Effector memory CD4-positive, alpha-beta T cell (primary cell): ENCODE data around the gene IFI44L.

Experiments used
- DNase-seq, 3 donors: peaks; one replicate each; pipeline ENCODE4 v3.0.0-alpha.2; 2020
- H3K27ac ChIP-seq: 2 replicates; pipeline ENCODE4 v1.7.0; 2013; ENCODE audit warnings: mild to moderate bottlenecking, low read length, moderate library complexity; ENCODE audit not compliant: insufficient read depth, poor library complexity, severe bottlenecking
- H3K27me3 ChIP-seq: replicated peaks from 2 replicates; pipeline ENCODE4 v1.7.0; 2013; ENCODE audit warnings: mild to moderate bottlenecking, low read length; ENCODE audit not compliant: insufficient read depth, control insufficient read depth, poor library complexity, severe bottlenecking
- H3K36me3 ChIP-seq: 2 replicates; pipeline ENCODE4 v1.7.0; 2013; ENCODE audit warnings: mild to moderate bottlenecking, low read length, moderate library complexity; ENCODE audit not compliant: control insufficient read depth, insufficient read depth
- H3K4me1 ChIP-seq: 2 replicates; pipeline ENCODE4 v1.7.0; 2013; ENCODE audit warnings: low read length, mild to moderate bottlenecking; ENCODE audit not compliant: control insufficient read depth, insufficient read depth, poor library complexity, severe bottlenecking
- H3K4me3 ChIP-seq: 2 replicates; pipeline ENCODE4 v1.7.0; 2013; ENCODE audit warnings: low read length, low read depth, mild to moderate bottlenecking; ENCODE audit not compliant: insufficient read depth, poor library complexity, severe bottlenecking
- H3K9me3 ChIP-seq: 2 replicates; pipeline ENCODE4 v1.7.0; 2013; ENCODE audit warnings: mild to moderate bottlenecking, low read length, moderate library complexity; ENCODE audit not compliant: control insufficient read depth

IFI44L gene

DNA sequence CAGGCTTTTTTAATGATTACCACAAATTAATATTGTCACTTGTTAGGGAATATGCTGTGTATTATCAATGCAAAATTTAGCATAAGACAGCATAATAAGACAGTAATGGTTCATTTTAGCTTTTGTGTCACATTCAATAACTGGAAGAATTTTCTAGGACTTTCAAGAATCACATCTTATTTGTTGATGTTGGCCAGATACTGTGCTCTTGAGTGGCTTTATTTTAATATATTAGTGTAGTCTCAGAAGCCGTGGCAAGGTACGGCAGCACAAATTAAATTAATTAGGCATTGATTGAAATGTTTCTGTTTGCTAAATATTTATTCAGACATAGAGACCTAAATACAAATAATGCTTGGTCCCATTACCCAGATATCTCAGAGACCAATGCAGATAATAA, 10.4 kb downstream of the IFI44L start:
- Histone ChIP-seq H3K27me3 (no peaks in the 10 kb centered on the region), H3K36me3 (no peaks in the 10 kb centered on the region), H3K4me1 (no peaks in the 10 kb centered on the region), H3K4me3 (no peak overlapping the region), H3K9me3 (no peaks in the 10 kb centered on the region), H3K27ac (no peak overlapping the region)
- DNase-seq = no peak

DNA sequence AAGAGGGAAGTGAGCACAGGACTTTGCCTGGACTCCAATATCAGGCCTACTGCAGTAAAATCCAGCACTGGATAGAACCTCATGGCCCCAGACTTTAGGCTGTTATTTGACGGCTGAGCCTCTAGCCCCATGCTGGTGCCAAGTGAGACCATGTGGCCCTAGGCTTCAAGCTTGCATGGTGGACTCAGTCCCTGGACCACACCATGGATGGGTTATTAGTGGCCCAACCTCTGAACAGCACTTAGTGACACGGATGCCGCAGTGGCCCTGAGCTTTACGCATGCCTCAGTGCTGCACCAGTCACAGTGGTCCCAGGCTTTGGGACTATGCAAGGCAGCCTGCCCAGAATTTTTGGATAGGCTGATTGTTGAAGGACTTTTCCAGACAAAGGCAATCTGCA, 13.0 kb downstream of the IFI44L start:
- Histone ChIP-seq H3K9me3 (no peaks in the 10 kb centered on the region), H3K27ac (no peak overlapping the region), H3K27me3 (no peaks in the 10 kb centered on the region), H3K36me3 (no peaks in the 10 kb centered on the region), H3K4me1 (no peaks in the 10 kb centered on the region), H3K4me3 (no peak overlapping the region)
- DNase-seq = no peak

GRCh38 chr1:78640462-78640861, 20.2 kb downstream of the IFI44L start:
- Histone ChIP-seq H3K36me3 (peaks cover 5% of the 10 kb centered on the region), H3K4me3 (no peak overlapping the region), H3K4me1 (peaks cover 7% of the 10 kb centered on the region), H3K9me3 (no peaks in the 10 kb centered on the region), H3K27ac (no peak overlapping the region), H3K27me3 (no peaks in the 10 kb centered on the region)
- DNase-seq = no peak

DNA sequence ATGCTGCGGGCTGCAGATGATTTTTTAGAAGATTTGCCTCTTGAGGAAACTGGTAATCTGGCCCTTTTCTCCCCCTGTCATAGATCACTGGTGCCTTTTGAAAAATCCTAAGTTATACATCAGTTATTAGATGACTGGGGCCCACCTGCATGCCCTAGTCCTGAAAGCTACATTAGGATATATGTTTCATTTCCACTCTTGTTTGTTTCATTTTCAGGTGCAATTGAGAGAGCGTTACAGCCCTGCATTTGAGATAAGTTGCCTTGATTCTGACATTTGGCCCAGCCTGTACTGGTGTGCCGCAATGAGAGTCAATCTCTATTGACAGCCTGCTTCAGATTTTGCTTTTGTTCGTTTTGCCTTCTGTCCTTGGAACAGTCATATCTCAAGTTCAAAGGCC, 21.3 kb downstream of the IFI44L start:
- H3K9me3 ChIP-seq = no peaks in the 10 kb centered on the region
- H3K4me3 ChIP-seq = no peak overlapping the region
- no peaks in the 10 kb centered on the region for H3K27me3 ChIP-seq
- no peak overlapping the region for H3K27ac ChIP-seq
- DNase-seq = no peak
- H3K4me1 ChIP-seq = peaks cover 14% of the 10 kb centered on the region
- peaks cover 5% of the 10 kb centered on the region for H3K36me3 ChIP-seq

- Histone ChIP-seq H3K4me1 (peaks cover 22% of the 10 kb centered on the region), H3K27ac (no peak overlapping the region), H3K27me3 (no peaks in the 10 kb centered on the region), H3K4me3 (no peak overlapping the region), H3K9me3 (no peaks in the 10 kb centered on the region), H3K36me3 (peaks cover 5% of the 10 kb centered on the region)
- peak in 2 of 3 donors; percentile 13 to 16 for DNase-seq
Measured at GRCh38 chr1:78645723-78646122, 25.5 kb downstream of the IFI44L start.

DNA sequence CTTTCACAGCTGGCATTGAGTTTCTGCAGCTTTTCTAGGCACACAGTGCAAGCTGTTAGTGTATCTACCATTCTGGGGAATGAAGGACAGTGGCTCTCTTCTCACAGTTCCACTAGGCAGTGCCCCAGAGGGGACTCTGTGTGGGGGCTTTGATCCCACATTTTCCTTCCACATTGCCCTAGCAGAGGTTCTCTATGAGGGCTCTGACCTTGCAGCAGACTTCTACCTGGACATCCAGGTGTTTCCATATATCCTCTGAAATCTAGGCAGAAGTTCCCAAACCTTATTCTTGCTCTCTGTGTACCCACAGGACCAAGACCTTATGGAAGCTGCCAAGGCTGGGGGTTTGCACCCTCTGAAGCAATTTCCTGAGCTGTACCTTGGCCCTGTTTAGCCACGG, 27.0 kb downstream of the IFI44L start:
- no peak for DNase-seq
- no peaks in the 10 kb centered on the region for H3K36me3 ChIP-seq
- no peak overlapping the region for H3K4me3 ChIP-seq
- no peaks in the 10 kb centered on the region for H3K9me3 ChIP-seq
- H3K27me3 ChIP-seq = no peaks in the 10 kb centered on the region
- H3K4me1 ChIP-seq = peaks cover 27% of the 10 kb centered on the region
- no peak overlapping the region for H3K27ac ChIP-seq

DNA sequence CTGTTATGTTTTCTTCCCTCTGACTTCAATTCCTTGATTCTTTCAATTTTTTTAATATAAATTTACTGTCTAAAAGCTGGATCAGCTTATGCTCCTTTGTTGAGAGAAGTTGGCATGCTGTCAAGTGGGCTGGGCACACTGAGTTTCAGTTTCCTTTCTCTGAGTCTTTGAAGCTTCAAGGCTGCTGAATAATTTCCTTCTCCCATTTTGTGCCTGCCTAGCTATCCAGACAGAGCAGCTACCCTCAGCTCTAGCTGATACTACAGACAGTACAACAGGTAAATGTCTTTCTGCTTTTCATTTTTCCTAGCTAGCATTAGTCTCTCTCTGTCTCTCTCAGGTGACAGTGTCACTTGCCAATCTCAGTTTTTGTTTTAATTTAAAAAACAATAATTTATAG, 29.4 kb downstream of the IFI44L start, which contains the start of gene IFI44:
IFI44 (plus strand) TSS at position 204 of the 400 bp plus-strand sequence. CDS start 365 bp downstream, outside the sequence.
- Histone ChIP-seq H3K27me3 (no peaks in the 10 kb centered on the region), H3K4me1 (peaks cover 33% of the 10 kb centered on the region), H3K27ac (peak within 1 kb of the TSS; percentile 66), H3K9me3 (no peaks in the 10 kb centered on the region), H3K36me3 (no peaks in the 10 kb centered on the region), H3K4me3 (peak within 1 kb of the TSS; percentile 53)
- DNase-seq = peak; percentile 54 to 70 (median 59)

DNA sequence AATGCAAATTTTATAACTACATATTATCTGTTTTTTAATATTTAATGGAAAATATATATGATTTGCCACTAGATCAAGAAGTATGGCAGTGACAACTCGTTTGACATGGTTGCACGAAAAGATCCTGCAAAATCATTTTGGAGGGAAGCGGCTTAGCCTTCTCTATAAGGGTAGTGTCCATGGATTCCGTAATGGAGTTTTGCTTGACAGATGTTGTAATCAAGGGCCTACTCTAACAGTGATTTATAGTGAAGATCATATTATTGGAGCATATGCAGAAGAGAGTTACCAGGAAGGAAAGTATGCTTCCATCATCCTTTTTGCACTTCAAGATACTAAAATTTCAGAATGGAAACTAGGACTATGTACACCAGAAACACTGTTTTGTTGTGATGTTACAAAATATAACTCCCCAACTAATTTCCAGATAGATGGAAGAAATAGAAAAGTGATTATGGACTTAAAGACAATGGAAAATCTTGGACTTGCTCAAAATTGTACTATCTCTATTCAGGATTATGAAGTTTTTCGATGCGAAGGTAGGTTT, 29.9 kb downstream of the IFI44L start:
- no peaks in the 10 kb centered on the region for H3K27me3 ChIP-seq
- H3K4me1 ChIP-seq = peaks cover 27% of the 10 kb centered on the region
- no peaks in the 10 kb centered on the region for H3K9me3 ChIP-seq
- H3K36me3 ChIP-seq = peaks cover 3% of the 10 kb centered on the region
- H3K4me3 ChIP-seq = peak overlapping the region; percentile 53
- peak overlapping the region; percentile 66 for H3K27ac ChIP-seq
- DNase-seq = no peak

DNA sequence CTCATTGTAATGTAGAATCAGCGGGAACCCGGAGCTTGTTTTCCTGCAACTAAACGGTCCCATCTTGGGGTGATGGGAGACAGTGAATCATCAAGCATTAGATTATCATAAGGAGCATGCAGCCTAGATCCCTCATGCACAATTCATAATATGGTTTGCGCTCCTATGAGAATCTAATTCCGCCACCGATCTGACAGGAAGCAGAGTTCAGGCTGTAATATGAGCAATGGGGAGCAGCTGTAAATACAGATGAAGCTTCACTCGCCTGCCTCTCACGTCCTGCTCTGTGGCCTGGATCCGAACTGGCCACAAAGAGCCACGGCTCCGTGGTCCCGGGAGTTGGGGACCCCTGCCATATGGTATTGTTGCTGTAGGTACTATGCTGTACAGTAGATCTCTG, 31.0 kb downstream of the IFI44L start:
- no peaks in the 10 kb centered on the region for H3K9me3 ChIP-seq
- no peak for DNase-seq
- peaks cover 9% of the 10 kb centered on the region for H3K36me3 ChIP-seq
- no peaks in the 10 kb centered on the region for H3K27me3 ChIP-seq
- H3K4me3 ChIP-seq = peak overlapping the region; percentile 53
- peaks cover 24% of the 10 kb centered on the region for H3K4me1 ChIP-seq
- H3K27ac ChIP-seq = peak overlapping the region; percentile 66

DNA sequence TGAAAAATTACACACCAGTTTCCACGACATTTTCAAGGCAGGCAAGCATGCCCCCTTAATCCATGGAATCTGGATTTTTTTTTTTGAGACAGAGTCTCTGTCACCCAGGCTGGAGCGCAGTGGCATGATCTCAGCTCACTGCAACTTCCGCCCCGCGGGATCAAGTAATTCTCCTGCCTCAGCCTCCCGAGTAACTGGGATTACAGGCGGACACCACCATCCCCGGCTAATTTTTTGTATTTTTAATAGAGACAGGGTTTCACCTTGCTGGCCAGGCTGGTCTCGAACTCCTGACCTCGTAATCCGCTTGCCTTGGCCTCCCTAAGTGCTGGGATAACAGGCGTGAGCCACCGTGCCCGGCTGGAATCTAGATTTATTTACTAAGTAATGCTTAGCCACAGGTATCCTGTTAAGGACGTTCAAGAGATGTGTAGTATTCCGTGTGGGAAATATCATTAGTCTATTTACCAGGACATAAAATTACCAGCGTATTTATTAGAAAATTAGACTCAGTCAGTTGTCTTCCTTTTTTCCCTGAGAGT, 31.8 kb downstream of the IFI44L start:
- DNase-seq = no peak
- Histone ChIP-seq H3K9me3 (no peaks in the 10 kb centered on the region), H3K27ac (no peak overlapping the region), H3K4me3 (peak overlapping the region; percentile 53), H3K36me3 (peaks cover 10% of the 10 kb centered on the region), H3K27me3 (no peaks in the 10 kb centered on the region), H3K4me1 (peaks cover 16% of the 10 kb centered on the region)
